Spleen (tissue), 7 donors: ENCODE results near the gene AQP2.
A peak's percentile ranks its signal among the peaks of the same experiment; 100 is the strongest.

Source experiments
- POLR2A ChIP-seq, 3 donors: fragments of 450-650 bp; IDR thresholded peaks; one replicate each; pipeline ENCODE4 v1.5.1; 2017; ENCODE audit warnings: antibody characterized with exemption in 3 of 3, mild to moderate bottlenecking in 1 of 3
- POLR2AphosphoS5 ChIP-seq, 3 donors: sonication (generic); formaldehyde crosslinking; IDR thresholded peaks; one replicate each; pipeline ENCODE4 v1.5.1; 2017; ENCODE audit warnings: antibody characterized with exemption in 3 of 3
- TF ChIP-seq, protein P1 (sequence below), 11 experiments: fragments of 200-600 bp in 7 of 11; fragments of 450-650 bp in 4 of 11; sonication (generic) in 4 of 11; IDR thresholded peaks in 8 of 11; conservative IDR thresholded peaks in 3 of 11; 1 replicate in 7 of 11; 2 replicates in 4 of 11; pipeline versions ENCODE4 v1.4.0 to v1.8.0; 2016 to 2021; ENCODE audit warnings: antibody characterized with exemption in 11 of 11, inconsistent platforms in 4 of 11, mild to moderate bottlenecking in 1 of 11
- donor health status: DM: no; HTN: no; CAD: no; lungs with moderate emphysema.
- donor health status: DM: no; HTN: no; CAD: no.
- donor health status: DM: no; HTN: no; CAD: no.

DNA sequence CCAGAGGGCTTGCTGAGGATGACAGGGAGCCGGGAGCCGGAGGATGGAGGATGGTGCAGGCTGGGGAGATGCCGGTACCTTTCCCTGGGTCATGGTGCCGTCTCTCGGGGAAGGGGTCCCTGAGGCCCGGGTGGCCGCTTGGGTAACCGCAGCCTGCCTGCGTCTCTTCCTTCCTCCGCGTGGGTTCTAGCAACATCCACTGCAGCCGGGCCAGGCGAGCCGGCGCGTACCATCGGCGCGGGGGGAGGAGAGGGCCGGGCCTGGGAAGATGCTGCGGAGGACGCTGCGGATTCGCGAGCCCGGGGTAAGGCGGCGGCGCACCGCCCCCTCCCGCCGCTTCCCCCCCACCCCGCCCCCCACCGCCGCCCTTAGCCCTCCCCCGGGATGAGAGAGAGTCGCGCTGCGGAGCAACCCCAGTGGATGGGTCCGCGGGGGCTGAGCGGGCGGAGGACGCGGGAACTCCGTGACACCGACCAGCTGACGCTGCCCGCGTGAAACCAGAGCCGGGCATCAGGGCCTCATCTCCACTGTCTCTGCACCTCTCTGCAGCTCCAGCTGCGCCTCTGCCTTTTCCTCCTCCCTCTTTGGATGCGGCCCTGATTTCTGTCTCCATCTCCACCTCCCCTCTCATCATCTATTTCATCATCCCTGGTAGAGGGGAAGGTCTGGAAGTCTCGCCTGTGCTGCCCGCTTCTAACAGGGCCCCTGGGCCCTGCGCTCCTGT, 46.7 kb upstream of the AQP2 start, which contains the start of gene FAIM2:
- TF ChIP-seq POLR2A (IDR thresholded peaks at IDR 0.05) (no peak), POLR2AphosphoS5 (IDR thresholded peaks at IDR 0.05) (peak in 1 of 3 donors; percentile 21)
- TF ChIP-seq, protein P1, sequence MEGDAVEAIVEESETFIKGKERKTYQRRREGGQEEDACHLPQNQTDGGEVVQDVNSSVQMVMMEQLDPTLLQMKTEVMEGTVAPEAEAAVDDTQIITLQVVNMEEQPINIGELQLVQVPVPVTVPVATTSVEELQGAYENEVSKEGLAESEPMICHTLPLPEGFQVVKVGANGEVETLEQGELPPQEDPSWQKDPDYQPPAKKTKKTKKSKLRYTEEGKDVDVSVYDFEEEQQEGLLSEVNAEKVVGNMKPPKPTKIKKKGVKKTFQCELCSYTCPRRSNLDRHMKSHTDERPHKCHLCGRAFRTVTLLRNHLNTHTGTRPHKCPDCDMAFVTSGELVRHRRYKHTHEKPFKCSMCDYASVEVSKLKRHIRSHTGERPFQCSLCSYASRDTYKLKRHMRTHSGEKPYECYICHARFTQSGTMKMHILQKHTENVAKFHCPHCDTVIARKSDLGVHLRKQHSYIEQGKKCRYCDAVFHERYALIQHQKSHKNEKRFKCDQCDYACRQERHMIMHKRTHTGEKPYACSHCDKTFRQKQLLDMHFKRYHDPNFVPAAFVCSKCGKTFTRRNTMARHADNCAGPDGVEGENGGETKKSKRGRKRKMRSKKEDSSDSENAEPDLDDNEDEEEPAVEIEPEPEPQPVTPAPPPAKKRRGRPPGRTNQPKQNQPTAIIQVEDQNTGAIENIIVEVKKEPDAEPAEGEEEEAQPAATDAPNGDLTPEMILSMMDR (IDR thresholded peaks at IDR 0.05 in 8 of 11, conservative IDR thresholded peaks at IDR 0.05 in 3 of 11), result no peak
